OCI-LY1 (cell line): ENCODE measurements around the gene LMLN.

Experiments
- H2AFZ ChIP-seq: fragments of 200-600 bp; sonication (generic), shearing (Covaris generic); 2 replicates; pipeline ENCODE4 v1.6.0; 2014; ENCODE audit warnings: antibody characterized with exemption, mild to moderate bottlenecking, low read length
- H3F3A ChIP-seq: fragments of 200-600 bp; sonication (generic), shearing (Covaris generic); 2 replicates; pipeline ENCODE4 v1.6.0; 2014; ENCODE audit warnings: mild to moderate bottlenecking, antibody characterized with exemption, low read length, moderate library complexity; ENCODE audit not compliant: insufficient read depth
- H3K27ac ChIP-seq: fragments of 200-600 bp; sonication (generic); 2 replicates; pipeline ENCODE4 v1.5.1; 2014; ENCODE audit warnings: low read length, mixed run types, mild to moderate bottlenecking, low read depth; ENCODE audit not compliant: poor library complexity, severe bottlenecking
- H3K27me3 ChIP-seq: fragments of 200-600 bp; sonication (generic); 2 replicates; pipeline ENCODE4 v1.6.0; 2014; ENCODE audit warnings: antibody characterized with exemption, mild to moderate bottlenecking, low read length, moderate library complexity; ENCODE audit not compliant: insufficient read depth
- H3K36me3 ChIP-seq: fragments of 200-600 bp; sonication (generic); 2 replicates; pipeline ENCODE4 v1.6.1; 2014; ENCODE audit warnings: mild to moderate bottlenecking, antibody characterized with exemption, low read length, moderate library complexity, mixed read lengths; ENCODE audit not compliant: insufficient read depth
- H3K4me1 ChIP-seq: fragments of 200-600 bp; sonication (generic); 2 replicates; pipeline ENCODE4 v1.5.1; 2014; ENCODE audit warnings: mild to moderate bottlenecking, low read length, moderate library complexity; ENCODE audit not compliant: insufficient read depth, severe bottlenecking
- H3K4me2 ChIP-seq: fragments of 200-600 bp; sonication (generic), shearing (Covaris generic); 2 replicates; pipeline ENCODE4 v1.6.1; 2014; ENCODE audit warnings: low read length
- H3K4me3 ChIP-seq: fragments of 200-600 bp; sonication (generic); 2 replicates; pipeline ENCODE4 v1.5.1; 2014; ENCODE audit warnings: low read length, low read depth, mild to moderate bottlenecking, mixed read lengths; ENCODE audit not compliant: poor library complexity, severe bottlenecking
- H3K79me2 ChIP-seq: fragments of 200-600 bp; shearing (Covaris generic); 2 replicates; pipeline ENCODE4 v1.6.1; 2016; ENCODE audit warnings: mixed run types, low read length, mixed read lengths; ENCODE audit not compliant: insufficient read depth
- H3K9ac ChIP-seq: fragments of 200-600 bp; sonication (generic), shearing (Covaris generic); 2 replicates; pipeline ENCODE4 v1.6.1; 2014; ENCODE audit warnings: mild to moderate bottlenecking, low read length, mixed read lengths
- H3K9me2 ChIP-seq: fragments of 200-600 bp; sonication (generic), shearing (Covaris generic); 2 replicates; pipeline ENCODE4 v1.6.1; 2014; ENCODE audit warnings: low read depth, mild to moderate bottlenecking, low read length, mixed read lengths
- H3K9me3 ChIP-seq: fragments of 200-600 bp; shearing (Covaris generic); 2 replicates; pipeline ENCODE4 v1.6.1; 2014; ENCODE audit warnings: low read length, mixed read lengths
- H4K20me1 ChIP-seq: fragments of 200-600 bp; sonication (generic), shearing (Covaris generic); 2 replicates; pipeline ENCODE4 v1.6.0; 2016; ENCODE audit warnings: mild to moderate bottlenecking, low read length; ENCODE audit not compliant: insufficient read depth
- EZH2 ChIP-seq: fragments of 200-600 bp; sonication (generic), shearing (Covaris generic); IDR thresholded peaks from 2 replicates; pipeline ENCODE4 v1.8.0; 2017; ENCODE audit warnings: borderline replicate concordance, mixed run types, mild to moderate bottlenecking, antibody characterized with exemption, low read length, moderate library complexity, mixed read lengths
- TF ChIP-seq, protein P1 (sequence below): fragments of 200-600 bp; sonication (generic), shearing (Covaris generic); IDR thresholded peaks from 2 replicates; pipeline ENCODE4 v1.5.1; 2017; ENCODE audit warnings: mild to moderate bottlenecking, antibody characterized with exemption, low read length, moderate library complexity, mixed read lengths

Gene LMLN

DNA sequence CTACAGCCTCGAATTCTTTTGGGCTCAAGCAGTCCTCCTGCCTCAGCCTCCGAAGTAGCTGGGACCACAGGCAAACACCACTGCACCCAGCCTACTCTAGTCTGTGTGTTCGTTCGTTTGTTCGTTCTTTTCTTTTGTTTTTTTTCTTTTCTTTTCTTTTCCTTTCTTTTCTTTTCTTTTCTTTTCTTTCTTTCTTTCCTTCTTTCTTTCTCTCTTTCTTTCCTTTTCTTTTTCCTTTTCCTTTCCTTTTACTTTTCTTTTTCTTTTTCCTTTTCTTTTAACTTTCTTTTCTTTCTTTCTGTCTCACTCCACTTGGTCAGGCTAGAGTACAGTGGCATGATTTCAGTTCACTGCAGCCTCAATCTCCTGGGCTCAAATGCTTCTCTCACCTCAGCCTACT, 36.8 kb downstream of the LMLN start:
- Histone ChIP-seq H3K27ac (no peak overlapping the region), H2AFZ (no peak overlapping the region), H3K27me3 (no peaks in the 10 kb centered on the region), H3K4me1 (no peaks in the 10 kb centered on the region), H3K9me3 (no peaks in the 10 kb centered on the region), H3K9me2 (no peaks in the 10 kb centered on the region), H3K9ac (no peak overlapping the region), H3K36me3 (no peaks in the 10 kb centered on the region), H3K4me3 (no peak overlapping the region), H3K79me2 (no peaks in the 10 kb centered on the region), H4K20me1 (no peaks in the 10 kb centered on the region), H3F3A (no peaks in the 10 kb centered on the region), H3K4me2 (no peak overlapping the region)
- TF ChIP-seq, protein P1, sequence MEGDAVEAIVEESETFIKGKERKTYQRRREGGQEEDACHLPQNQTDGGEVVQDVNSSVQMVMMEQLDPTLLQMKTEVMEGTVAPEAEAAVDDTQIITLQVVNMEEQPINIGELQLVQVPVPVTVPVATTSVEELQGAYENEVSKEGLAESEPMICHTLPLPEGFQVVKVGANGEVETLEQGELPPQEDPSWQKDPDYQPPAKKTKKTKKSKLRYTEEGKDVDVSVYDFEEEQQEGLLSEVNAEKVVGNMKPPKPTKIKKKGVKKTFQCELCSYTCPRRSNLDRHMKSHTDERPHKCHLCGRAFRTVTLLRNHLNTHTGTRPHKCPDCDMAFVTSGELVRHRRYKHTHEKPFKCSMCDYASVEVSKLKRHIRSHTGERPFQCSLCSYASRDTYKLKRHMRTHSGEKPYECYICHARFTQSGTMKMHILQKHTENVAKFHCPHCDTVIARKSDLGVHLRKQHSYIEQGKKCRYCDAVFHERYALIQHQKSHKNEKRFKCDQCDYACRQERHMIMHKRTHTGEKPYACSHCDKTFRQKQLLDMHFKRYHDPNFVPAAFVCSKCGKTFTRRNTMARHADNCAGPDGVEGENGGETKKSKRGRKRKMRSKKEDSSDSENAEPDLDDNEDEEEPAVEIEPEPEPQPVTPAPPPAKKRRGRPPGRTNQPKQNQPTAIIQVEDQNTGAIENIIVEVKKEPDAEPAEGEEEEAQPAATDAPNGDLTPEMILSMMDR, result no peak
- no peak for TF ChIP-seq EZH2

DNA sequence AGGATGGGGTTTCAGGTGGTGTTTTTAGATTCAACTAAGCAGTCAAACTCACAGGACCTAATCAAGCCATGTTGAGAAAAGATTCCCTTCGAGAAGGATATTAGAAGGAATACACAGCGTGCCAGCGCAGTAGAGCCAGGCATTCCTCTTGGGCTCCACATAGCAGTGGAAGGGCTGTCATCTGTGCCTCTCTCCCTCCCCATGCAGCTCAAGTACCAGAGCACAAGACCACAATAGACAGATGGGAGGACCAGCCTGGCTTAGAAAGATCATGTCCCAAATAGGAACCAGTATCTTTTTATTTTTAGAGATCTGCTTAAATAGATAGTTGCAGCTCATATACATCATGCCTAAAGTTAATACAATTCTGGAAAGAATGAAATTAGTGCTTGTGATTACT, 37.9 kb downstream of the LMLN start:
- TF ChIP-seq, protein P1, result no peak
- TF ChIP-seq EZH2, result no peak

DNA sequence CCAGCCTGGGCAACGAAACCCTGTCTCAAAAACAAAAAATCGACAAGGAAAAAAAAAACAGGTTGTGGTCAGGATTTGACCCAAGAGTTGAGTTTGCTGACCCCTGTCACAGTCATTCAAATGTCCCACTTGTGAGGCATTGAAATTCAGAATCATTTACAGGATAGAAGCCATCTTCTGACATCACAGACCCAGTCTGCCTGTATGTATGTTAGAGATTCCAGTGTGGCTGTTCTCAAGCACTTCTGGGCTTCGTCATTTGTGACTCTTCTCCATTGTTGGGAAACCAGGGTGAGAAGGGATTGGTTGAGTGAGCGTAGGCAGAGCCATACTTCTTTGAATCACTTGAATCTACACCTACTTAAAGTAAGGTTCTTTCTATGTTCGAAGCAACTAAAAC, 57.1 kb downstream of the LMLN start:
- no peak for TF ChIP-seq EZH2
- TF ChIP-seq, protein P1, result no peak
- Histone ChIP-seq H3K27ac (no peak overlapping the region), H3K9me3 (no peaks in the 10 kb centered on the region), H3K36me3 (no peaks in the 10 kb centered on the region), H3K79me2 (no peaks in the 10 kb centered on the region), H3K4me2 (no peak overlapping the region), H3K4me1 (no peaks in the 10 kb centered on the region), H3K9ac (no peak overlapping the region), H3K9me2 (no peaks in the 10 kb centered on the region), H3K27me3 (no peaks in the 10 kb centered on the region), H3K4me3 (no peak overlapping the region), H4K20me1 (no peaks in the 10 kb centered on the region), H3F3A (no peaks in the 10 kb centered on the region), H2AFZ (no peak overlapping the region)

More for the DNA sequence above, 37.9 kb downstream of the LMLN start:
- Histone ChIP-seq H3K4me1 (no peaks in the 10 kb centered on the region), H3K27ac (no peak overlapping the region), H3K36me3 (no peaks in the 10 kb centered on the region), H3K9me3 (no peaks in the 10 kb centered on the region), H3K27me3 (no peaks in the 10 kb centered on the region), H3K79me2 (no peaks in the 10 kb centered on the region), H3K9me2 (no peaks in the 10 kb centered on the region), H3K9ac (no peak overlapping the region), H4K20me1 (no peaks in the 10 kb centered on the region), H3K4me2 (no peak overlapping the region), H2AFZ (no peak overlapping the region), H3F3A (no peaks in the 10 kb centered on the region), H3K4me3 (no peak overlapping the region)
